IMR-90 (cell line): Measurements from ENCODE around the gene MAG. TPM values are rescaled to one million over a fixed set of nuclear protein-coding genes. Genes with fewer than 3 reads are reported as not detected.

Experiments used
- ATAC-seq: fragments of 200-7000 bp; cut with Tn5 transposase; 2 replicates; pipeline ENCODE4 v1.9.1; 2020; ENCODE audit warnings: low read depth, mild to moderate bottlenecking, moderate library complexity
- BruUV-seq: library from RNA; stranded (reverse); fragments of 400-500 nt; replicated peaks from 2 replicates; lab custom pipeline; 2021; lab: Mats Ljungman, UMichigan
- CTCF ChIA-PET: fragments of 300-600 bp; formaldehyde crosslinking; extraction: SDS; loops from one replicate; lab custom pipeline; 2021; ENCODE audit warnings: antibody characterized with exemption; lab: Yijun Ruan, JAX
- POLR2A ChIA-PET: fragments of 300-600 bp; sonication (Branson Sonifier 250); formaldehyde crosslinking; loops from one replicate; lab custom pipeline; 2022; ENCODE audit warnings: antibody characterized with exemption; ENCODE audit not compliant: unreplicated experiment; lab: Charles Lee
- DNase-seq: peaks from one replicate; pipeline ENCODE4 v3.0.0; 2013
- H2AFZ ChIP-seq: replicated peaks from 2 replicates; pipeline ENCODE3; 2013; ENCODE audit warnings: low read length, mild to moderate bottlenecking; ENCODE audit not compliant: poor library complexity
- H2AK5ac ChIP-seq: 2 replicates; pipeline ENCODE4 v1.6.1; 2013; ENCODE audit warnings: low read depth, low read length, inconsistent platforms
- H2AK9ac ChIP-seq: replicated peaks from 2 replicates; pipeline ENCODE3; 2013; ENCODE audit warnings: mild to moderate bottlenecking, low read depth, low read length, moderate library complexity; ENCODE audit not compliant: poor library complexity
- H2BK120ac ChIP-seq: 2 replicates; pipeline ENCODE4 v1.6.1; 2013; ENCODE audit warnings: low read depth, low read length, inconsistent platforms
- H2BK15ac ChIP-seq: 3 replicates; pipeline ENCODE4 v1.6.1; 2013; ENCODE audit warnings: low read depth, low read length, inconsistent platforms
- H2BK20ac ChIP-seq: 2 replicates; pipeline ENCODE4 v1.6.1; 2013; ENCODE audit warnings: low read depth, mild to moderate bottlenecking, inconsistent platforms, low read length, moderate library complexity
- H2BK5ac ChIP-seq: 2 replicates; pipeline ENCODE4 v1.6.1; 2013; ENCODE audit warnings: mild to moderate bottlenecking, low read depth, low read length, inconsistent platforms; ENCODE audit not compliant: poor library complexity, severe bottlenecking
- H3K14ac ChIP-seq: replicated peaks from 2 replicates; pipeline ENCODE4 v1.6.1; 2013; ENCODE audit warnings: low read depth, low read length, inconsistent platforms
- H3K18ac ChIP-seq: 2 replicates; pipeline ENCODE4 v1.6.1; 2013; ENCODE audit warnings: low read depth, low read length, control low read depth
- H3K23ac ChIP-seq: 2 replicates; pipeline ENCODE4 v1.6.1; 2013; ENCODE audit warnings: low read depth, low read length, inconsistent platforms
- H3K27ac ChIP-seq: 2 replicates; pipeline ENCODE4 v1.5.1; 2013; ENCODE audit warnings: mild to moderate bottlenecking, control low read depth, low read length; ENCODE audit not compliant: insufficient read depth
- H3K27me3 ChIP-seq: 2 replicates; pipeline ENCODE4 v1.6.1; 2013; ENCODE audit warnings: low read length; ENCODE audit not compliant: control insufficient read depth, insufficient read depth
- H3K36me3 ChIP-seq: 2 replicates; pipeline ENCODE4 v1.6.1; 2013; ENCODE audit warnings: low read length, mixed read lengths; ENCODE audit not compliant: control insufficient read depth, insufficient read depth
- H3K4ac ChIP-seq: 2 replicates; pipeline ENCODE4 v1.6.1; 2013; ENCODE audit warnings: low read depth, low read length, inconsistent platforms
- H3K4me1 ChIP-seq: 2 replicates; pipeline ENCODE4 v1.6.1; 2013; ENCODE audit warnings: low read length, mixed read lengths; ENCODE audit not compliant: control insufficient read depth, insufficient read depth
- H3K4me2 ChIP-seq: 2 replicates; pipeline ENCODE4 v1.6.1; 2013; ENCODE audit warnings: low read depth, mild to moderate bottlenecking, control low read depth, low read length, moderate library complexity
- H3K4me3 ChIP-seq: 2 replicates; pipeline ENCODE4 v1.5.1; 2013; ENCODE audit warnings: low read depth, mild to moderate bottlenecking, control low read depth, low read length, moderate library complexity; ENCODE audit not compliant: insufficient read depth
- H3K56ac ChIP-seq: 2 replicates; pipeline ENCODE4 v1.6.1; 2013; ENCODE audit warnings: low read length, inconsistent platforms; ENCODE audit not compliant: insufficient read depth; ENCODE audit errors: extremely low read depth
- H3K79me1 ChIP-seq, 2 experiments: 2 replicates each; pipeline ENCODE4 v1.6.1; 2013; ENCODE audit warnings: low read length in 2 of 2, inconsistent platforms in 1 of 2, low read depth in 1 of 2
- H3K9ac ChIP-seq: 2 replicates; pipeline ENCODE4 v1.6.1; 2013; ENCODE audit warnings: low read depth, low read length, control low read depth
- H3K9me1 ChIP-seq: 2 replicates; pipeline ENCODE4 v1.6.1; 2013; ENCODE audit warnings: low read length, inconsistent platforms; ENCODE audit not compliant: insufficient read depth
- H3K9me3 ChIP-seq: 2 replicates; pipeline ENCODE4 v1.6.1; 2013; ENCODE audit warnings: low read length; ENCODE audit not compliant: control insufficient read depth, insufficient read depth
- H4K20me1 ChIP-seq: 2 replicates; pipeline ENCODE4 v1.6.1; 2013; ENCODE audit warnings: low read length, inconsistent platforms; ENCODE audit not compliant: insufficient read depth
- H4K5ac ChIP-seq: 2 replicates; pipeline ENCODE4 v1.6.1; 2013; ENCODE audit warnings: mild to moderate bottlenecking, low read depth, low read length, control low read depth
- H4K8ac ChIP-seq, 2 experiments: 2 replicates each; pipeline ENCODE4 v1.6.1; 2013; ENCODE audit warnings: low read depth in 2 of 2, low read length in 2 of 2, control low read depth in 1 of 2, inconsistent platforms in 1 of 2
- H4K91ac ChIP-seq: 2 replicates; pipeline ENCODE4 v1.6.1; 2013; ENCODE audit warnings: low read depth, low read length, inconsistent platforms; ENCODE audit not compliant: insufficient read depth
- CHD1 ChIP-seq: IDR thresholded peaks from 2 replicates; pipeline ENCODE4 v1.6.1; 2012; ENCODE audit warnings: low read depth, low read length, improper control_type of control experiment
- ELK1 ChIP-seq: fragments of 150-350 bp; IDR thresholded peaks from 2 replicates; pipeline ENCODE4 v1.6.1; 2016; ENCODE audit warnings: low read depth, mild to moderate bottlenecking, low read length, moderate library complexity, borderline replicate concordance
- FOS ChIP-seq: fragments of 150-350 bp; IDR thresholded peaks from 2 replicates; pipeline ENCODE4 v1.6.1; 2016; ENCODE audit warnings: low read depth, low read length
- MAFK ChIP-seq: IDR thresholded peaks from 2 replicates; pipeline ENCODE4 v1.6.1; 2012; ENCODE audit warnings: low read depth, low read length, improper control_type of control experiment
- POLR2A ChIP-seq: IDR thresholded peaks from 2 replicates; pipeline ENCODE4 v1.6.1; 2012; ENCODE audit warnings: mild to moderate bottlenecking, low read depth, low read length
- RAD21 ChIP-seq: IDR thresholded peaks from 2 replicates; pipeline ENCODE4 v1.6.1; 2012; ENCODE audit warnings: low read length, improper control_type of control experiment
- USF2 ChIP-seq: fragments of 150-350 bp; IDR thresholded peaks from 2 replicates; pipeline ENCODE4 v1.6.1; 2017; ENCODE audit warnings: mild to moderate bottlenecking, antibody characterized with exemption, low read length, low read depth
- WGBS, 2 experiments: methylation state at CpG; one replicate each; pipeline versions ENCODE4 v1.1.5 to v1.1.7; 2013; ENCODE audit warnings: missing lambda C conversion rate in 2 of 2; ENCODE audit not compliant: insufficient read length in 1 of 2; ENCODE audit errors: extremely low coverage in 2 of 2; 5-methylcytosine and 5-hydroxymethylcytosine counted together
- dilution Hi-C: fragments of 300-500 bp; cut with HindIII; formaldehyde crosslinking; loops from one replicate; pipeline ENCODE4 v1.14.3; 2018; ENCODE audit warnings: low sequenced_read_pairs; ENCODE audit not compliant: unreplicated experiment
- in situ Hi-C: fragments of 300-500 bp; cut with MboI; formaldehyde crosslinking; loops from 3 replicates; pipeline ENCODE4 v1.14.3; 2019; ENCODE audit warnings: low sequenced_read_pairs, inconsistent platforms, mixed read lengths
- intact Hi-C: fragments of 100-400 bp; cut with micrococcal nuclease; formaldehyde crosslinking; loops from 2 replicates; pipeline ENCODE4 v1.10.0; 2022
- polyA plus RNA-seq, 3 experiments: library from polyadenylated mRNA; depleted of rRNA; stranded (reverse); fragments of >200 nt; gene quantifications; 2 replicates each; pipeline ENCODE4 v1.2.3, GENCODE V29; 2012; ENCODE audit warnings: low replicate concordance in 1 of 3
- total RNA-seq: library from RNA; depleted of rRNA; stranded (reverse); fragments of >200 nt; gene quantifications from 2 replicates; pipeline ENCODE4 v1.2.3, GENCODE V29; 2012

MAG gene
- total and polyA plus RNA-seq, 2 of the 4 experiments (the other 2 are of a cell fraction), result not detected

- H3K4ac ChIP-seq, result no peak overlapping the region
- no peaks in the 10 kb centered on the region for H4K20me1 ChIP-seq
- CTCF ChIA-PET, result no interaction called here
- H3K4me1 ChIP-seq, result no peaks in the 10 kb centered on the region
- no peak overlapping the region for H3K56ac ChIP-seq
- H4K5ac ChIP-seq, result no peak overlapping the region
- H3K23ac ChIP-seq, result no peak overlapping the region
- no peak overlapping the region for H3K14ac ChIP-seq
- 100% methylated on average over 2 of the region's 7 CpGs; no CpG with 5 or more reads in 1 of the 2 experiments for WGBS, 2 experiments
- DNase-seq, result no peak
- no peaks in the 10 kb centered on the region for H3K79me1 ChIP-seq
- in situ Hi-C loops, result no loop called here
- TF ChIP-seq FOS, result no peak
- TF ChIP-seq USF2, result no peak
- TF ChIP-seq ELK1, result no peak
- no peak for TF ChIP-seq CHD1
- TF ChIP-seq POLR2A, result no peak
- TF ChIP-seq RAD21, result no peak
- no peak for TF ChIP-seq MAFK
- dilution Hi-C loops, result no loop called here
- no peaks in the 10 kb centered on the region for H3K36me3 ChIP-seq
- H2AFZ ChIP-seq, result peak overlapping the region; percentile 32
- H3K4me2 ChIP-seq, result no peak overlapping the region
- H3K27ac ChIP-seq, result no peak overlapping the region
- H3K18ac ChIP-seq, result no peak overlapping the region
- no peaks in the 10 kb centered on the region for H3K9me3 ChIP-seq
- H2AK9ac ChIP-seq, result no peak overlapping the region
- H4K8ac ChIP-seq, result no peak overlapping the region
- H2BK5ac ChIP-seq, result peak overlapping the region; percentile 93
- H3K9ac ChIP-seq, result no peak overlapping the region
- peaks cover 21% of the 10 kb centered on the region for H3K27me3 ChIP-seq
- H2BK15ac ChIP-seq, result no peak overlapping the region
- peaks cover 15% of the 10 kb centered on the region for H3K9me1 ChIP-seq
- H2BK120ac ChIP-seq, result no peak overlapping the region
- H4K91ac ChIP-seq, result no peak overlapping the region
- H2AK5ac ChIP-seq, result no peak overlapping the region
- POLR2A ChIA-PET, result no interaction called here
- no peak overlapping the region for H2BK20ac ChIP-seq
- ATAC-seq, result no peak
- intact Hi-C loops, result no loop called here
- H3K4me3 ChIP-seq, result no peak overlapping the region
- no TSS peak for BruUV-seq
Measured at GRCh38 chr19:35296644-35297514, 4.9 kb downstream of the MAG start.
